Measurements from ENCODE around the gene TCF7L1.

Gene TCF7L1

DNA sequence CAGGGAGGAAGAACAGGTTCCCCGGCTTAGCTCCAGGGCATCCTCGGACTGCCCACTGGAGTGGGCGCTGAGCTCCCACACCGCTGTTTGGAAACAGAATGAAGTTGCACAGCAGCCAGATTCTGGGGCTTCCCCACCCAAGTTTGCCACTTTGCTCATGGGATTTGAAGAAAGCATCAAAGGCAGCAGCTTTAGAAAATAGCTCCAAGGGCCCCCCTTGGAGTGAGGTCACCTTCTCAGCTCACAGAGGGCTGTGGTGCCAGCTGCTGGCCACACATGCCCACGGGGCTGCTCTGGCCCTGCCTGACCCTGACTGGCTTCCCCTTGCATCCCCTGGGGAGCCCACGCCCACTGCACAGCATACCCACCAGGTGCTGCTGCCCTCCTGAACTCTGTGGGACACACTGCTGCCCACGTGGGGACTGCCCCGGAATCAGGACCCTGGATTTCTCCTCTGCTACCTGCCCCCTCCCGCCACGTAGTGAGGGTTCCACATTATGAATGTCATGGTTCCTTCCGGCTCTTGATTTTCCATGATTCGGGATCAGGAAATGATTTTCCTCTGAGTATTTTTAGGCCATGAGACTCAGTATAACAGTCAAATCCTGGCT is 124.3 kb downstream of the TCF7L1 start:
- DNase-seq: no peak
- Histone ChIP-seq H3K9me3 (replicated peaks; ENCODE audit: insufficient read depth, low read length) (no peaks in the 10 kb centered on the region), H3K4me1 (ENCODE audit: low read length) (no peaks in the 10 kb centered on the region), H4K20me1 (ENCODE audit: insufficient read depth, low read length) (no peaks in the 10 kb centered on the region), H2AFZ (ENCODE audit: low read length) (no peak overlapping the region), H3K27ac (ENCODE audit: low read length) (no peak overlapping the region), H3K9ac (ENCODE audit: low read length) (no peak overlapping the region), H3K27me3 (replicated peaks; ENCODE audit: insufficient read depth, low read length) (no peaks in the 10 kb centered on the region), H3K79me2 (ENCODE audit: low read length) (no peaks in the 10 kb centered on the region), H3K4me2 (ENCODE audit: low read depth, low read length) (no peak overlapping the region), H3F3A (ENCODE audit: insufficient read depth, low read length) (no peaks in the 10 kb centered on the region), H3K9me2 (replicated peaks; ENCODE audit: insufficient read depth, low read length) (no peaks in the 10 kb centered on the region), H3K4me3 (ENCODE audit: low read length) (no peak overlapping the region), H3K36me3 (replicated peaks; ENCODE audit: insufficient read depth, low read length) (no peaks in the 10 kb centered on the region)
- TF ChIP-seq EZH2 (optimal IDR thresholded peaks at IDR 0.05; ENCODE audit: low read depth, low read length): no peak
- TF ChIP-seq CTCF (IDR thresholded peaks at IDR 0.05; ENCODE audit: low read length): no peak
- no peak for TF ChIP-seq EZH2phosphoT487 (IDR thresholded peaks at IDR 0.05; ENCODE audit: low read length)

DNA sequence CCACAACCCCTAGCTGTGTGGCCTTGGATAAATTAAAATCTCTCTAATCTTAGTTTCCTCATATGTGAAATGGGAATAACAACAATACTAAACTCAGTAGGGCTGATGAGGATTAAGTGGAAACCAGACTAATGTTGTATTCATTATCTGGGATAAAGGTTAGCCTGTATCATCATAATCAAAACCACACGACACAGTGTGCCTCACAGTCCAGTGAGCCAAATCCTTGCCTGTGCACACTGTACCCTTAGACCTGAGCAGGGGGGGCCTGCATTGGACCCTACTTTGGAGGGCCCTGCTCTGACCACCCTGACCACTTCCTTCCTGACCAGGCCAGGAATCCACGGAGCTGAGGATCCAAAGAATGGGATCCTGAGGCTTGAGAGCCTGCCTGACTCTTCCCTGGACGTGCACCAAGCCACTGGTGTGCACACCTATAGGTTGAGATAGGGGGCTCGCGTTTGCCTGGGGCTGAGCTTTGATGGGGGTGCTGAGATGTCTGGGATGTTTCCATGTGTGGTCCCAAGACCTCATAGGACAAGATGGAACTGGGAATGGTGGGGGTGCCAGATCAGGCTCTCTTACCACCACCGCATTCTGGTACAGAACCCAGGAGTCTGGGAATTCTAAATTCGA is 124.9 kb downstream of the TCF7L1 start:
- H4K20me1 ChIP-seq (ENCODE audit: insufficient read depth, low read length): no peaks in the 10 kb centered on the region
- H3K79me2 ChIP-seq (ENCODE audit: low read length): no peaks in the 10 kb centered on the region
- no peak for DNase-seq
- no peak overlapping the region for H3K9ac ChIP-seq (ENCODE audit: low read length)
- no peak overlapping the region for H2AFZ ChIP-seq (ENCODE audit: low read length)
- no peaks in the 10 kb centered on the region for H3K9me2 ChIP-seq (replicated peaks; ENCODE audit: insufficient read depth, low read length)
- no peak overlapping the region for H3K4me3 ChIP-seq (ENCODE audit: low read length)
- H3K36me3 ChIP-seq (replicated peaks; ENCODE audit: insufficient read depth, low read length): no peaks in the 10 kb centered on the region
- H3K4me2 ChIP-seq (ENCODE audit: low read depth, low read length): no peak overlapping the region
- H3F3A ChIP-seq (ENCODE audit: insufficient read depth, low read length): no peaks in the 10 kb centered on the region
- TF ChIP-seq CTCF (IDR thresholded peaks at IDR 0.05; ENCODE audit: low read length) (no peak), EZH2 (optimal IDR thresholded peaks at IDR 0.05; ENCODE audit: low read depth, low read length) (no peak), EZH2phosphoT487 (IDR thresholded peaks at IDR 0.05; ENCODE audit: low read length) (no peak)
- H3K27me3 ChIP-seq (replicated peaks; ENCODE audit: insufficient read depth, low read length): no peaks in the 10 kb centered on the region
- no peaks in the 10 kb centered on the region for H3K9me3 ChIP-seq (replicated peaks; ENCODE audit: insufficient read depth, low read length)
- H3K27ac ChIP-seq (ENCODE audit: low read length): no peak overlapping the region
- H3K4me1 ChIP-seq (ENCODE audit: low read length): no peaks in the 10 kb centered on the region

GRCh38 chr2:85259101-85259590 is 126.0 kb downstream of the TCF7L1 start:
- Histone ChIP-seq H3K9ac (ENCODE audit: low read length) (no peak overlapping the region), H3K4me2 (ENCODE audit: low read depth, low read length) (no peak overlapping the region), H3K4me3 (ENCODE audit: low read length) (no peak overlapping the region), H3K27me3 (replicated peaks; ENCODE audit: insufficient read depth, low read length) (no peaks in the 10 kb centered on the region), H3K9me2 (replicated peaks; ENCODE audit: insufficient read depth, low read length) (no peaks in the 10 kb centered on the region), H3K79me2 (ENCODE audit: low read length) (no peaks in the 10 kb centered on the region), H2AFZ (ENCODE audit: low read length) (no peak overlapping the region), H4K20me1 (ENCODE audit: insufficient read depth, low read length) (no peaks in the 10 kb centered on the region), H3K27ac (ENCODE audit: low read length) (no peak overlapping the region), H3K36me3 (replicated peaks; ENCODE audit: insufficient read depth, low read length) (no peaks in the 10 kb centered on the region), H3F3A (ENCODE audit: insufficient read depth, low read length) (no peaks in the 10 kb centered on the region), H3K9me3 (replicated peaks; ENCODE audit: insufficient read depth, low read length) (no peaks in the 10 kb centered on the region), H3K4me1 (ENCODE audit: low read length) (no peaks in the 10 kb centered on the region)
- no peak for DNase-seq
- TF ChIP-seq CTCF (IDR thresholded peaks at IDR 0.05; ENCODE audit: low read length) (no peak), EZH2 (optimal IDR thresholded peaks at IDR 0.05; ENCODE audit: low read depth, low read length) (no peak), EZH2phosphoT487 (IDR thresholded peaks at IDR 0.05; ENCODE audit: low read length) (no peak)

Data from MM.1S (cell line).